Neural cell (in vitro differentiated cells): ENCODE data around the gene TRUB2. TPM values are rescaled to one million over a fixed set of nuclear protein-coding genes. Genes with fewer than 3 reads are reported as not detected.

Source experiments
- H2AFZ ChIP-seq: fragments of 200-600, 300-800 bp; sonication (generic), shearing (Covaris generic); 2 replicates; pipeline ENCODE4 v1.6.0; 2014; ENCODE audit warnings: low read depth, mild to moderate bottlenecking, antibody characterized with exemption, low read length, moderate library complexity
- H3F3A ChIP-seq: fragments of 200-600 bp; shearing (Covaris generic); 2 replicates; pipeline ENCODE4 v1.6.1; 2016; ENCODE audit warnings: mild to moderate bottlenecking, moderate library complexity, mixed read lengths, antibody characterized with exemption, low read length; ENCODE audit not compliant: insufficient read depth, poor library complexity, severe bottlenecking
- H3K27ac ChIP-seq: fragments of 200-600, 300-800 bp; sonication (generic), shearing (Covaris generic); 2 replicates; pipeline ENCODE4 v1.5.1; 2014; ENCODE audit warnings: mild to moderate bottlenecking, low read length, moderate library complexity
- H3K27me3 ChIP-seq: fragments of 300-800, 200-600 bp; sonication (generic), shearing (Covaris generic); 2 replicates; pipeline ENCODE4 v1.6.0; 2014; ENCODE audit warnings: mild to moderate bottlenecking, low read depth, low read length, moderate library complexity; ENCODE audit not compliant: insufficient read depth
- H3K36me3 ChIP-seq: fragments of 300-800, 200-600 bp; sonication (generic), shearing (Covaris generic); 2 replicates; pipeline ENCODE4 v1.5.1; 2014; ENCODE audit warnings: mild to moderate bottlenecking, antibody characterized with exemption, low read length, moderate library complexity; ENCODE audit not compliant: insufficient read depth
- H3K4me2 ChIP-seq: fragments of 300-800, 200-600 bp; sonication (generic), shearing (Covaris generic); 2 replicates; pipeline ENCODE4 v1.6.0; 2014; ENCODE audit warnings: mild to moderate bottlenecking, low read length
- H3K4me3 ChIP-seq: fragments of 300-800, 200-600 bp; sonication (generic), shearing (Covaris generic); 2 replicates; pipeline ENCODE4 v1.5.1; 2014; ENCODE audit warnings: mild to moderate bottlenecking, low read length, moderate library complexity
- H3K79me2 ChIP-seq: fragments of 200-600 bp; shearing (Covaris generic); replicated peaks from 2 replicates; pipeline ENCODE4 v1.6.0; 2014; ENCODE audit warnings: mild to moderate bottlenecking, low read length, moderate library complexity; ENCODE audit not compliant: insufficient read depth
- H3K9ac ChIP-seq: fragments of 300-800, 200-600 bp; sonication (generic), shearing (Covaris generic); 2 replicates; pipeline ENCODE4 v1.6.1; 2016; ENCODE audit warnings: mild to moderate bottlenecking, low read length, mixed read lengths
- H3K9me2 ChIP-seq: fragments of 200-600 bp; shearing (Covaris generic); 2 replicates; pipeline ENCODE4 v1.6.1; 2016; ENCODE audit warnings: mild to moderate bottlenecking, low read length, mixed read lengths; ENCODE audit not compliant: insufficient read depth
- H3K9me3 ChIP-seq: fragments of 200-600, 300-800 bp; sonication (generic), shearing (Covaris generic); 2 replicates; pipeline ENCODE4 v1.6.1; 2016; ENCODE audit warnings: mild to moderate bottlenecking, mixed run types, low read length, moderate library complexity, mixed read lengths
- H4K20me1 ChIP-seq: fragments of 200-600 bp; shearing (Covaris generic); 2 replicates; pipeline ENCODE4 v1.6.1; 2016; ENCODE audit warnings: mild to moderate bottlenecking, mixed run types; ENCODE audit not compliant: insufficient read depth
- CTCF ChIP-seq: fragments of 450-650 bp; IDR thresholded peaks from 2 replicates; pipeline ENCODE4 v1.5.1; 2014; ENCODE audit warnings: antibody characterized with exemption, mild to moderate bottlenecking, moderate library complexity; ENCODE audit not compliant: poor library complexity, severe bottlenecking
- EP300 ChIP-seq: fragments of 450-650 bp; conservative IDR thresholded peaks from 2 replicates; pipeline ENCODE4 v1.6.1; 2014; ENCODE audit warnings: antibody characterized with exemption, mild to moderate bottlenecking, moderate library complexity; ENCODE audit not compliant: poor library complexity, severe bottlenecking
- EZH2 ChIP-seq: fragments of 200-600, 300-800 bp; shearing (Covaris generic), sonication (generic); IDR thresholded peaks from 2 replicates; pipeline ENCODE4 v1.6.1; 2014; ENCODE audit warnings: antibody characterized with exemption, low read length, borderline replicate concordance, mild to moderate bottlenecking; ENCODE audit not compliant: insufficient read depth, poor library complexity, severe bottlenecking
- MXI1 ChIP-seq: fragments of 450-650 bp; conservative IDR thresholded peaks from 2 replicates; pipeline ENCODE4 v1.6.1; 2014; ENCODE audit warnings: antibody characterized with exemption, mild to moderate bottlenecking; ENCODE audit not compliant: poor library complexity, severe bottlenecking
- POLR2AphosphoS5 ChIP-seq: IDR thresholded peaks from 2 replicates; pipeline ENCODE4 v1.6.1; 2012
- RAD21 ChIP-seq: fragments of 450-650 bp; conservative IDR thresholded peaks from 2 replicates; pipeline ENCODE4 v1.6.1; 2014; ENCODE audit warnings: antibody characterized with exemption, mild to moderate bottlenecking, moderate library complexity
- REST ChIP-seq: IDR thresholded peaks from 2 replicates; pipeline ENCODE4 v1.6.1; 2012; ENCODE audit warnings: borderline replicate concordance
- SMC3 ChIP-seq: fragments of 450-650 bp; conservative IDR thresholded peaks from 2 replicates; pipeline ENCODE4 v1.6.1; 2014; ENCODE audit warnings: antibody characterized with exemption, mild to moderate bottlenecking, moderate library complexity; ENCODE audit not compliant: poor library complexity
- TAF1 ChIP-seq: IDR thresholded peaks from 2 replicates; pipeline ENCODE4 v1.6.1; 2012; ENCODE audit warnings: low read depth
- polyA plus RNA-seq: library from polyadenylated mRNA; depleted of rRNA; stranded (reverse); fragments of >200 nt; gene quantifications from 2 replicates; pipeline ENCODE4 v1.2.3, GENCODE V29; 2014

The TRUB2 gene
- polyA plus RNA-seq, 1 donor from 2014 or later = 22.3 TPM

- H3K4me3 ChIP-seq = no peak overlapping the region
- H4K20me1 ChIP-seq = no peaks in the 10 kb centered on the region
- H2AFZ ChIP-seq = no peak overlapping the region
- no peaks in the 10 kb centered on the region for H3K79me2 ChIP-seq
- H3K27ac ChIP-seq = no peak overlapping the region
- H3F3A ChIP-seq = no peaks in the 10 kb centered on the region
- no peaks in the 10 kb centered on the region for H3K9me2 ChIP-seq
- H3K4me2 ChIP-seq = no peak overlapping the region
- H3K27me3 ChIP-seq = no peaks in the 10 kb centered on the region
- peaks cover 9% of the 10 kb centered on the region for H3K36me3 ChIP-seq
- TF ChIP-seq SMC3 (no peak), EZH2 (no peak), TAF1 (no peak), POLR2AphosphoS5 (no peak), REST (no peak), CTCF (no peak), RAD21 (no peak), EP300 (no peak), MXI1 (no peak)
- H3K9ac ChIP-seq = no peak overlapping the region
- no peaks in the 10 kb centered on the region for H3K9me3 ChIP-seq
Observed at GRCh38 chr9:128349125-128349524, 26.9 kb upstream of the TRUB2 start.

- H3K36me3 ChIP-seq = peaks cover 5% of the 10 kb centered on the region
Observed at GRCh38 chr9:128344931-128345605, 22.8 kb upstream of the TRUB2 start.

More at GRCh38 chr9:128344931-128345605, 22.8 kb upstream of the TRUB2 start:
- no peak overlapping the region for H3K4me2 ChIP-seq
- no peaks in the 10 kb centered on the region for H3K79me2 ChIP-seq
- no peak overlapping the region for H3K4me3 ChIP-seq
- no peak overlapping the region for H2AFZ ChIP-seq
- no peak overlapping the region for H3K9ac ChIP-seq
- no peaks in the 10 kb centered on the region for H3K9me2 ChIP-seq
- H3F3A ChIP-seq = no peaks in the 10 kb centered on the region
- no peaks in the 10 kb centered on the region for H3K9me3 ChIP-seq
- H4K20me1 ChIP-seq = no peaks in the 10 kb centered on the region
- H3K27me3 ChIP-seq = no peaks in the 10 kb centered on the region
- TF ChIP-seq SMC3 = no peak
- no peak for TF ChIP-seq POLR2AphosphoS5
- TF ChIP-seq TAF1 = no peak
- no peak for TF ChIP-seq CTCF
- no peak for TF ChIP-seq EP300
- TF ChIP-seq RAD21 = no peak
- TF ChIP-seq REST = no peak
- no peak for TF ChIP-seq EZH2
- TF ChIP-seq MXI1 = no peak
- H3K27ac ChIP-seq = no peak overlapping the region
